OCI-LY1 (cell line): Measurements from ENCODE around the gene E2F8.

Source experiments
- H2AFZ ChIP-seq: fragments of 200-600 bp; sonication (generic), shearing (Covaris generic); 2 replicates; pipeline ENCODE4 v1.6.0; 2014; ENCODE audit warnings: antibody characterized with exemption, mild to moderate bottlenecking, low read length
- H3F3A ChIP-seq: fragments of 200-600 bp; sonication (generic), shearing (Covaris generic); 2 replicates; pipeline ENCODE4 v1.6.0; 2014; ENCODE audit warnings: mild to moderate bottlenecking, antibody characterized with exemption, low read length, moderate library complexity; ENCODE audit not compliant: insufficient read depth
- H3K27ac ChIP-seq: fragments of 200-600 bp; sonication (generic); 2 replicates; pipeline ENCODE4 v1.5.1; 2014; ENCODE audit warnings: low read length, mixed run types, mild to moderate bottlenecking, low read depth; ENCODE audit not compliant: poor library complexity, severe bottlenecking
- H3K27me3 ChIP-seq: fragments of 200-600 bp; sonication (generic); 2 replicates; pipeline ENCODE4 v1.6.0; 2014; ENCODE audit warnings: antibody characterized with exemption, mild to moderate bottlenecking, low read length, moderate library complexity; ENCODE audit not compliant: insufficient read depth
- H3K36me3 ChIP-seq: fragments of 200-600 bp; sonication (generic); 2 replicates; pipeline ENCODE4 v1.6.1; 2014; ENCODE audit warnings: mild to moderate bottlenecking, antibody characterized with exemption, low read length, moderate library complexity, mixed read lengths; ENCODE audit not compliant: insufficient read depth
- H3K4me1 ChIP-seq: fragments of 200-600 bp; sonication (generic); 2 replicates; pipeline ENCODE4 v1.5.1; 2014; ENCODE audit warnings: mild to moderate bottlenecking, low read length, moderate library complexity; ENCODE audit not compliant: insufficient read depth, severe bottlenecking
- H3K4me2 ChIP-seq: fragments of 200-600 bp; sonication (generic), shearing (Covaris generic); 2 replicates; pipeline ENCODE4 v1.6.1; 2014; ENCODE audit warnings: low read length
- H3K4me3 ChIP-seq: fragments of 200-600 bp; sonication (generic); 2 replicates; pipeline ENCODE4 v1.5.1; 2014; ENCODE audit warnings: low read length, low read depth, mild to moderate bottlenecking, mixed read lengths; ENCODE audit not compliant: poor library complexity, severe bottlenecking
- H3K79me2 ChIP-seq: fragments of 200-600 bp; shearing (Covaris generic); 2 replicates; pipeline ENCODE4 v1.6.1; 2016; ENCODE audit warnings: mixed run types, low read length, mixed read lengths; ENCODE audit not compliant: insufficient read depth
- H3K9ac ChIP-seq: fragments of 200-600 bp; sonication (generic), shearing (Covaris generic); 2 replicates; pipeline ENCODE4 v1.6.1; 2014; ENCODE audit warnings: mild to moderate bottlenecking, low read length, mixed read lengths
- H3K9me2 ChIP-seq: fragments of 200-600 bp; sonication (generic), shearing (Covaris generic); 2 replicates; pipeline ENCODE4 v1.6.1; 2014; ENCODE audit warnings: low read depth, mild to moderate bottlenecking, low read length, mixed read lengths
- H3K9me3 ChIP-seq: fragments of 200-600 bp; shearing (Covaris generic); 2 replicates; pipeline ENCODE4 v1.6.1; 2014; ENCODE audit warnings: low read length, mixed read lengths
- H4K20me1 ChIP-seq: fragments of 200-600 bp; sonication (generic), shearing (Covaris generic); 2 replicates; pipeline ENCODE4 v1.6.0; 2016; ENCODE audit warnings: mild to moderate bottlenecking, low read length; ENCODE audit not compliant: insufficient read depth
- EZH2 ChIP-seq: fragments of 200-600 bp; sonication (generic), shearing (Covaris generic); IDR thresholded peaks from 2 replicates; pipeline ENCODE4 v1.8.0; 2017; ENCODE audit warnings: borderline replicate concordance, mixed run types, mild to moderate bottlenecking, antibody characterized with exemption, low read length, moderate library complexity, mixed read lengths
- TF ChIP-seq, protein P1 (sequence below): fragments of 200-600 bp; sonication (generic), shearing (Covaris generic); IDR thresholded peaks from 2 replicates; pipeline ENCODE4 v1.5.1; 2017; ENCODE audit warnings: mild to moderate bottlenecking, antibody characterized with exemption, low read length, moderate library complexity, mixed read lengths

Gene E2F8

DNA sequence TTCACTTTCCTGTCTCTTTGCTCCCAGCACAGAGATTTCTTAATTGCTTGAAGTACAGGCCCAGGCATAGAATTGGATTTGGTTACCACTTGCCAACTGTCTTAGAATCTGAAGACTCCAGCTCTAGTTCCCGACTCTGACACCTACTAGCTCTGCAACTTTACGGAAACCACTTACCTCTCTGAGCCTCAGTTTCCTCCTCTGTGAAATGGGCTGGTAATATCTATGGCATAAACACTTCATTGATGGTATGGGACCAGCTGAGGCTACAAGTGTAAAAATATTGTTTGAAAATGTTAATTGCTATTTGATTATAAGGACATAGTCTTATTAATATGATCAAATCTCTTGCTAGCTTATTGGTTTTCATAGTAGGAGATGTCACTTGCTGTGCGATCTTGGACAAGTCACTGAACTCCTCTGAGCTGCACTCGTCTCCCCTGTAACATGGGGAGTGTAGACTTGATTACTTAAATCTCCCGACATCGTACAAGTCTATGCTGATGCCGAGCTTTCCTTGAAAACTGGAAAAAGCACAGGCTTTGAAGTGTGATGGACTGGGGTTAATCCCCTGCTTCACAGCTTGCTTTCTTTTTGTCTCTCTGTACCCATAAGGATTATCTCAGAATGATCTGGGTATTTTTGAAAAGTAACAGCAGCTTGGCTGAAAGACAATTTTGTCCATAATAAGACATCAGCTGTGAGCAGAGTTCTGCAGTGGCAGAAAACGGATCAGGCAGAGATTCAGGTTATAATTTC lies 11.8 kb upstream of the E2F8 start:
- Histone ChIP-seq H3K27me3 (no peaks in the 10 kb centered on the region), H3K36me3 (no peaks in the 10 kb centered on the region), H3K27ac (no peak overlapping the region), H2AFZ (no peak overlapping the region), H3K9me2 (no peaks in the 10 kb centered on the region), H3K4me1 (no peaks in the 10 kb centered on the region), H3K9me3 (peaks cover 9% of the 10 kb centered on the region), H3K4me2 (no peak overlapping the region), H3K4me3 (no peak overlapping the region), H4K20me1 (no peaks in the 10 kb centered on the region), H3K9ac (no peak overlapping the region), H3F3A (no peaks in the 10 kb centered on the region), H3K79me2 (no peaks in the 10 kb centered on the region)
- no peak for TF ChIP-seq EZH2
- TF ChIP-seq, protein P1, sequence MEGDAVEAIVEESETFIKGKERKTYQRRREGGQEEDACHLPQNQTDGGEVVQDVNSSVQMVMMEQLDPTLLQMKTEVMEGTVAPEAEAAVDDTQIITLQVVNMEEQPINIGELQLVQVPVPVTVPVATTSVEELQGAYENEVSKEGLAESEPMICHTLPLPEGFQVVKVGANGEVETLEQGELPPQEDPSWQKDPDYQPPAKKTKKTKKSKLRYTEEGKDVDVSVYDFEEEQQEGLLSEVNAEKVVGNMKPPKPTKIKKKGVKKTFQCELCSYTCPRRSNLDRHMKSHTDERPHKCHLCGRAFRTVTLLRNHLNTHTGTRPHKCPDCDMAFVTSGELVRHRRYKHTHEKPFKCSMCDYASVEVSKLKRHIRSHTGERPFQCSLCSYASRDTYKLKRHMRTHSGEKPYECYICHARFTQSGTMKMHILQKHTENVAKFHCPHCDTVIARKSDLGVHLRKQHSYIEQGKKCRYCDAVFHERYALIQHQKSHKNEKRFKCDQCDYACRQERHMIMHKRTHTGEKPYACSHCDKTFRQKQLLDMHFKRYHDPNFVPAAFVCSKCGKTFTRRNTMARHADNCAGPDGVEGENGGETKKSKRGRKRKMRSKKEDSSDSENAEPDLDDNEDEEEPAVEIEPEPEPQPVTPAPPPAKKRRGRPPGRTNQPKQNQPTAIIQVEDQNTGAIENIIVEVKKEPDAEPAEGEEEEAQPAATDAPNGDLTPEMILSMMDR: no peak

DNA sequence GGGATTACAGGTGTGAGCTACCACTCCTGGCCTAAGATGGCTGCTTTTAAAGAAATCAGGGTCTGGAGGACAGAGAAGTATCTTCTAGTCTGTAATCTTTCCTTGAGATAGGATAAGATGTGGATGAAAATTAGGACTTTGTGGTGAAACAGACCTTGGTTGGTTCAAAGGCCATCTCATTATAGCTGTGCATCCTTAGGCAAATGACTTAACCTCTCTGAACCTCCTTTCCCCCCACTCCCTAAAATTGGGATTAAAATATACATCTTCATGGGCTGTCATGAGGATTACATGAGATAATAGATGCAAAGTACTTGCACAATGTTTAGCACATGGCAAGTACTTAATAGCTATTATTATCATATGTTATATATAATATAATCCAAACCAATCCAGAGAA lies 10.8 kb upstream of the E2F8 start:
- no peak overlapping the region for H3K9ac ChIP-seq

DNA sequence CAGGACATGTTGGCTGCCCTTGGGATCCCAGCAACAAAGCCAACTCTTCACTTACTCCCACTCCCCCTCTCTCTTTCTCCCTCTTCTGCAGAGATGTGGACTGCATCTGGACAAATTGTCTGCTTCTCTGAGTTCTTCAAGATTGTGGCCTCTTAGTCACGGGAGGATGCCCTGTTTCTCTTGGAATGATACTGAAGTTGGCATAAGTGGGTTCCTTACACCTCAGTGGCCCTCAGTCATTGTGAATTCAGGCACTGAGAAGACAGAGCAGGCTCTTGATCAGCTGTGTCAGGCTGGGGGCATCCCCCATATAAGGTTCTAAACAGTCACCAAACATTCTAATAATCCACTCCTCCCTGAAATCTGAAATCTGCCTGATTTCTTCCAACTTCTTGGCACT lies 6.1 kb upstream of the E2F8 start:
- Histone ChIP-seq H3F3A (no peaks in the 10 kb centered on the region), H3K9ac (no peak overlapping the region), H4K20me1 (no peaks in the 10 kb centered on the region), H3K4me3 (no peak overlapping the region), H3K27ac (no peak overlapping the region), H2AFZ (no peak overlapping the region), H3K79me2 (no peaks in the 10 kb centered on the region), H3K9me2 (no peaks in the 10 kb centered on the region), H3K27me3 (no peaks in the 10 kb centered on the region), H3K9me3 (peaks cover 12% of the 10 kb centered on the region), H3K4me1 (peaks cover 14% of the 10 kb centered on the region), H3K36me3 (no peaks in the 10 kb centered on the region), H3K4me2 (no peak overlapping the region)
- TF ChIP-seq, protein P1: no peak
- no peak for TF ChIP-seq EZH2

More for the DNA sequence above, 10.8 kb upstream of the E2F8 start:
- H3K79me2 ChIP-seq: no peaks in the 10 kb centered on the region
- no peaks in the 10 kb centered on the region for H3K9me2 ChIP-seq
- no peaks in the 10 kb centered on the region for H4K20me1 ChIP-seq
- TF ChIP-seq, protein P1: no peak
- TF ChIP-seq EZH2: no peak
- H3K36me3 ChIP-seq: no peaks in the 10 kb centered on the region
- no peak overlapping the region for H3K4me2 ChIP-seq
- H3K4me3 ChIP-seq: no peak overlapping the region
- no peak overlapping the region for H3K27ac ChIP-seq
- H3K4me1 ChIP-seq: no peaks in the 10 kb centered on the region
- H2AFZ ChIP-seq: no peak overlapping the region
- H3F3A ChIP-seq: no peaks in the 10 kb centered on the region
- H3K9me3 ChIP-seq: peaks cover 12% of the 10 kb centered on the region
- H3K27me3 ChIP-seq: no peaks in the 10 kb centered on the region
